A549 (cell line): ENCODE measurements around the gene CLCA2.

ENCODE experiments used
- FOSL2 ChIP-seq, 2 experiments: fragments of 450-650 bp in 1 of 2; fragments of >200 bp in 1 of 2; sonication (Bioruptor Twin) in 1 of 2; formaldehyde crosslinking; IDR thresholded peaks; 2 replicates each; pipeline versions ENCODE4 v1.5.0 to v1.6.1; 2016 to 2020; ENCODE audit warnings: mild to moderate bottlenecking in 1 of 2, moderate library complexity in 1 of 2
- POLR2A ChIP-seq: IDR thresholded peaks from 2 replicates; pipeline ENCODE4 v1.6.1; 2012; ENCODE audit warnings: mild to moderate bottlenecking, low read length
- RFX5 ChIP-seq: fragments of 450-650 bp; IDR thresholded peaks from 2 replicates; pipeline ENCODE4 v1.7.1; 2014; ENCODE audit warnings: antibody characterized with exemption, mild to moderate bottlenecking, moderate library complexity
- TF ChIP-seq, protein P1 (sequence below): fragments of >200 bp; sonication (Bioruptor Twin); formaldehyde crosslinking; IDR thresholded peaks from 3 replicates; pipeline ENCODE4 v1.5.1; 2016
- TF ChIP-seq, protein P2 (sequence below): fragments of 200-600 bp; sonication (generic); IDR thresholded peaks from 2 replicates; pipeline ENCODE4 v1.6.1; 2016; ENCODE audit warnings: antibody characterized with exemption, mild to moderate bottlenecking, moderate library complexity
- TF ChIP-seq, protein P3 (sequence below): fragments of 250-450 bp; sonication (Bioruptor Pico); IDR thresholded peaks from 2 replicates; pipeline ENCODE4 v1.5.0; 2021; ENCODE audit warnings: mild to moderate bottlenecking, moderate library complexity, borderline replicate concordance

DNA sequence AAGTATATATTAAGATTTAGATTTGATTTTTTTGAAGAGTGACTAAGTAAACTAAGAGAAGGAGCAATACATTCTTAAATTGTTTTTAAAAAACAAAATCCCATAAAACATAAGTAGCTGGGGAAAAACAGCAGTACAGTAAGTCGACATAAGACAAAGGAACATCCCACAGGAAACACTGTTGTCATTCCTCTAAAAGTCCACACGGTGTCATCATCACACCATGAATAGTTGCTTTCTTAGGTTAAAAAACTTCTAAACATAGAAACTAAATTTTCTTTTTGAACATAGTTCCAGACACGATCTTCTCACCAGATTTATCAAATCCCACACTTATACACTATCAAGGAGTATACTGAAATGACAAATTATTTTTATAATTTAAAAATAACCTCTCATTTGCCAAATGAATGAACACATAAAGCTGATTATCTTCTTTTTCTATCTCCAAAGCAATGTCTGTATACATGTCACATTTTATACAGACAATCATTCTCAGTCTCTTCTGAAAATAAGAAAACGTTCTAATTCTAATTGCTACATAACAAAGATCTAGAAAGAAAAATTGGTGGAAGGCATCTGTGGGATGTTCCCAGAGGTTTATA lies 43.6 kb upstream of the CLCA2 start:
- TF ChIP-seq, protein P1, sequence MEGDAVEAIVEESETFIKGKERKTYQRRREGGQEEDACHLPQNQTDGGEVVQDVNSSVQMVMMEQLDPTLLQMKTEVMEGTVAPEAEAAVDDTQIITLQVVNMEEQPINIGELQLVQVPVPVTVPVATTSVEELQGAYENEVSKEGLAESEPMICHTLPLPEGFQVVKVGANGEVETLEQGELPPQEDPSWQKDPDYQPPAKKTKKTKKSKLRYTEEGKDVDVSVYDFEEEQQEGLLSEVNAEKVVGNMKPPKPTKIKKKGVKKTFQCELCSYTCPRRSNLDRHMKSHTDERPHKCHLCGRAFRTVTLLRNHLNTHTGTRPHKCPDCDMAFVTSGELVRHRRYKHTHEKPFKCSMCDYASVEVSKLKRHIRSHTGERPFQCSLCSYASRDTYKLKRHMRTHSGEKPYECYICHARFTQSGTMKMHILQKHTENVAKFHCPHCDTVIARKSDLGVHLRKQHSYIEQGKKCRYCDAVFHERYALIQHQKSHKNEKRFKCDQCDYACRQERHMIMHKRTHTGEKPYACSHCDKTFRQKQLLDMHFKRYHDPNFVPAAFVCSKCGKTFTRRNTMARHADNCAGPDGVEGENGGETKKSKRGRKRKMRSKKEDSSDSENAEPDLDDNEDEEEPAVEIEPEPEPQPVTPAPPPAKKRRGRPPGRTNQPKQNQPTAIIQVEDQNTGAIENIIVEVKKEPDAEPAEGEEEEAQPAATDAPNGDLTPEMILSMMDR: peak; percentile 71
- TF ChIP-seq FOSL2 (IDR thresholded peaks at IDR 0.05): no peak
- no peak for TF ChIP-seq FOSL2 (CRISPR knock-in tag; IDR thresholded peaks at IDR 0.05)
- TF ChIP-seq, protein P2, sequence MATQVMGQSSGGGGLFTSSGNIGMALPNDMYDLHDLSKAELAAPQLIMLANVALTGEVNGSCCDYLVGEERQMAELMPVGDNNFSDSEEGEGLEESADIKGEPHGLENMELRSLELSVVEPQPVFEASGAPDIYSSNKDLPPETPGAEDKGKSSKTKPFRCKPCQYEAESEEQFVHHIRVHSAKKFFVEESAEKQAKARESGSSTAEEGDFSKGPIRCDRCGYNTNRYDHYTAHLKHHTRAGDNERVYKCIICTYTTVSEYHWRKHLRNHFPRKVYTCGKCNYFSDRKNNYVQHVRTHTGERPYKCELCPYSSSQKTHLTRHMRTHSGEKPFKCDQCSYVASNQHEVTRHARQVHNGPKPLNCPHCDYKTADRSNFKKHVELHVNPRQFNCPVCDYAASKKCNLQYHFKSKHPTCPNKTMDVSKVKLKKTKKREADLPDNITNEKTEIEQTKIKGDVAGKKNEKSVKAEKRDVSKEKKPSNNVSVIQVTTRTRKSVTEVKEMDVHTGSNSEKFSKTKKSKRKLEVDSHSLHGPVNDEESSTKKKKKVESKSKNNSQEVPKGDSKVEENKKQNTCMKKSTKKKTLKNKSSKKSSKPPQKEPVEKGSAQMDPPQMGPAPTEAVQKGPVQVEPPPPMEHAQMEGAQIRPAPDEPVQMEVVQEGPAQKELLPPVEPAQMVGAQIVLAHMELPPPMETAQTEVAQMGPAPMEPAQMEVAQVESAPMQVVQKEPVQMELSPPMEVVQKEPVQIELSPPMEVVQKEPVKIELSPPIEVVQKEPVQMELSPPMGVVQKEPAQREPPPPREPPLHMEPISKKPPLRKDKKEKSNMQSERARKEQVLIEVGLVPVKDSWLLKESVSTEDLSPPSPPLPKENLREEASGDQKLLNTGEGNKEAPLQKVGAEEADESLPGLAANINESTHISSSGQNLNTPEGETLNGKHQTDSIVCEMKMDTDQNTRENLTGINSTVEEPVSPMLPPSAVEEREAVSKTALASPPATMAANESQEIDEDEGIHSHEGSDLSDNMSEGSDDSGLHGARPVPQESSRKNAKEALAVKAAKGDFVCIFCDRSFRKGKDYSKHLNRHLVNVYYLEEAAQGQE: no peak
- TF ChIP-seq RFX5: no peak
- TF ChIP-seq POLR2A: no peak
- TF ChIP-seq, protein P3, sequence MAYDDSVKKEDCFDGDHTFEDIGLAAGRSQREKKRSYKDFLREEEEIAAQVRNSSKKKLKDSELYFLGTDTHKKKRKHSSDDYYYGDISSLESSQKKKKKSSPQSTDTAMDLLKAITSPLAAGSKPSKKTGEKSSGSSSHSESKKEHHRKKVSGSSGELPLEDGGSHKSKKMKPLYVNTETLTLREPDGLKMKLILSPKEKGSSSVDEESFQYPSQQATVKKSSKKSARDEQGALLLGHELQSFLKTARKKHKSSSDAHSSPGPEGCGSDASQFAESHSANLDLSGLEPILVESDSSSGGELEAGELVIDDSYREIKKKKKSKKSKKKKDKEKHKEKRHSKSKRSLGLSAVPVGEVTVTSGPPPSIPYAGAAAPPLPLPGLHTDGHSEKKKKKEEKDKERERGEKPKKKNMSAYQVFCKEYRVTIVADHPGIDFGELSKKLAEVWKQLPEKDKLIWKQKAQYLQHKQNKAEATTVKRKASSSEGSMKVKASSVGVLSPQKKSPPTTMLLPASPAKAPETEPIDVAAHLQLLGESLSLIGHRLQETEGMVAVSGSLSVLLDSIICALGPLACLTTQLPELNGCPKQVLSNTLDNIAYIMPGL: no peak
